HAP-1 (cell line): ENCODE results near the gene ATP7A.
A peak's percentile ranks its signal among the peaks of the same experiment; 100 is the strongest.

Experiments
- DNase-seq, 2 experiments: peaks; one replicate each; pipeline ENCODE4 v3.0.0-alpha.2; 2016 to 2020; ENCODE audit warnings: low spot score in 2 of 2
- H3K27me3 ChIP-seq: fragments of 250-450 bp; sonication (Bioruptor Pico); 2 replicates; pipeline ENCODE4 v1.5.1; 2020; ENCODE audit warnings: low read depth, mild to moderate bottlenecking, moderate library complexity
- H3K36me3 ChIP-seq: fragments of 250-450 bp; sonication (Bioruptor Pico); replicated peaks from 2 replicates; pipeline ENCODE4 v1.5.1; 2020; ENCODE audit warnings: mild to moderate bottlenecking
- H3K4me1 ChIP-seq: fragments of 250-450 bp; sonication (Bioruptor Pico); 2 replicates; pipeline ENCODE4 v1.5.1; 2020; ENCODE audit warnings: mild to moderate bottlenecking
- H3K4me3 ChIP-seq: fragments of 250-450 bp; sonication (Bioruptor Pico); 2 replicates; pipeline ENCODE4 v1.5.1; 2020; ENCODE audit warnings: mild to moderate bottlenecking, moderate library complexity
- H3K9me3 ChIP-seq: fragments of 250-450 bp; sonication (Bioruptor Pico); 2 replicates; pipeline ENCODE4 v1.5.1; 2020; ENCODE audit warnings: mild to moderate bottlenecking, moderate library complexity
- in situ Hi-C: fragments of 300-500 bp; cut with MboI; formaldehyde crosslinking; loops from 3 replicates; pipeline ENCODE4 v1.14.3; 2020; ENCODE audit warnings: low sequenced_read_pairs, inconsistent platforms, mixed read lengths

ATP7A gene

DNA sequence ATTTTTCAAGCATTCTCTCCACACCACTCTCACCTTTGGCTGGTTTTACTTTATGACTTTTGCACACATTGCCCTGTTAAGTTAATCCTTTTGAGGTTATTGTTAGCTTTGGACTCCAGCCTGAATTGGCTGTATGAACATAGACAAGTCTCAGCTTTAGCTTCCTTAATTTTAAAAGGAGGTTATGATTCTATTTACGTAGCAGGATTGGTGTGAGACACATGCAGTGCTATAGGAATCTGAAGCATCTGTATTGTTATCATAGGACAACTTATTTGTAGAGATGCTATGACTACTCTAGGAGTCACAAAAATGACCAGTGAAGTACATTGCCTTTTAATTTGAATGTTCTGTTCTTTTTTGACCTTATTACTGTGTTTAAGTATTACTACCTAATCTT is 43.2 kb downstream of the ATP7A start:
- H3K4me1 ChIP-seq: no peaks in the 10 kb centered on the region; the same call in 1 of the 2 replicates
- DNase-seq: no peak
- H3K9me3 ChIP-seq: no peaks in the 10 kb centered on the region
- H3K4me3 ChIP-seq: no peak overlapping the region
- no peaks in the 10 kb centered on the region for H3K27me3 ChIP-seq
- no peaks in the 10 kb centered on the region for H3K36me3 ChIP-seq
- in situ Hi-C loops: no loop called here

DNA sequence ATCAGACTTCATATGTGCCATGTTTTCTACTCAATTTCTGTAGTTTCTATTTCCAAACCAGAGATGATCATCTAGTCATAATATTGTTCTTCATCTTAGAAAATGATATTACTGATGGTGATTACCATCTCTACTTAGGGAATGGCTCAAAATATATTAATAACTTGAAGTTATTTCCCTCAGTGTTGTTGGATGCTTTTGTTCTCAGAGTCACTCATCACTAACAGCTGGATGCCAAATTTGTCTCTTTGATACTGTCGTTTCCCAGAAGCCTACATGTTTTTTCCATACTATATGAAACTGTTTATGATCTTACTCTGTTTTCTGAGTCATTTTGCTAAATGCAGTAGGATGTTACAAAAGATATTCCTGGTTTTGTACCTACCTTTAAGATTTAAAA is 50.1 kb downstream of the ATP7A start:
- DNase-seq: no peak
- Histone ChIP-seq H3K4me1 (no peaks in the 10 kb centered on the region; the same call in 1 of the 2 replicates), H3K27me3 (no peaks in the 10 kb centered on the region), H3K4me3 (no peak overlapping the region), H3K36me3 (no peaks in the 10 kb centered on the region), H3K9me3 (no peaks in the 10 kb centered on the region)
- in situ Hi-C loops: no loop called here

- no peak overlapping the region for H3K4me3 ChIP-seq
- peaks cover 4% of the 10 kb centered on the region for H3K4me1 ChIP-seq
- in situ Hi-C loops: no loop called here
- DNase-seq: no peak
- H3K9me3 ChIP-seq: no peaks in the 10 kb centered on the region
- H3K36me3 ChIP-seq: no peaks in the 10 kb centered on the region
- H3K27me3 ChIP-seq: no peaks in the 10 kb centered on the region
Measured at GRCh38 chrX:77961063-77961462, 50.6 kb downstream of the ATP7A start.

GRCh38 chrX:77962068-77962902 is 51.8 kb downstream of the ATP7A start:
- no peaks in the 10 kb centered on the region for H3K36me3 ChIP-seq
- no peaks in the 10 kb centered on the region for H3K9me3 ChIP-seq
- no peak for DNase-seq
- no peaks in the 10 kb centered on the region for H3K27me3 ChIP-seq
- in situ Hi-C loops: no loop called here
- H3K4me1 ChIP-seq: peaks cover 7% of the 10 kb centered on the region
- H3K4me3 ChIP-seq: no peak overlapping the region

- Histone ChIP-seq H3K4me3 (no peak overlapping the region), H3K36me3 (no peaks in the 10 kb centered on the region), H3K9me3 (no peaks in the 10 kb centered on the region), H3K27me3 (no peaks in the 10 kb centered on the region), H3K4me1 (peaks cover 11% of the 10 kb centered on the region)
- in situ Hi-C loops: no loop called here
- peak in 1 of 2 experiments; percentile 67 for DNase-seq
Measured at GRCh38 chrX:77966361-77966760, 55.9 kb downstream of the ATP7A start.

DNA sequence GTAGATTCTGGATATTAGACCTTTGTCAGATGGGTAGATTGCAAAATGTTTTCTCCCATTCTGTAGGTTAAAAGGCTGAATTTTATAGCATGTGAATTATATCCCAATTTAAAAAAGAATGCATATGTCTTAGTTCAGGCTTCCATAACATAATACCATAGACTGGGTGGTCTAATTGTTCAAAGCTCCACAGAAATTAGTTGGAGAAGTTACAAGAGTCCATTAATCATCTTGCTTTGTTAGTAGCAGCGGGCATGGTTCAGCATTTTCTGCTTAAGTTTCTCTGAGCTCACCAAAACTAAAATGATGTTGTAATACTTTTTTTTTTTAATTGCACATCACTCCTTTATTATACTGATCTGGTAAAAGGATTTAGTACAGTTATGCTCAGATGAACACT is 57.1 kb downstream of the ATP7A start:
- no peak overlapping the region for H3K4me3 ChIP-seq
- DNase-seq: peak in 1 of 2 experiments; percentile 23
- no peaks in the 10 kb centered on the region for H3K9me3 ChIP-seq
- in situ Hi-C loops: no loop called here
- H3K36me3 ChIP-seq: no peaks in the 10 kb centered on the region
- peaks cover 11% of the 10 kb centered on the region for H3K4me1 ChIP-seq
- no peaks in the 10 kb centered on the region for H3K27me3 ChIP-seq

DNA sequence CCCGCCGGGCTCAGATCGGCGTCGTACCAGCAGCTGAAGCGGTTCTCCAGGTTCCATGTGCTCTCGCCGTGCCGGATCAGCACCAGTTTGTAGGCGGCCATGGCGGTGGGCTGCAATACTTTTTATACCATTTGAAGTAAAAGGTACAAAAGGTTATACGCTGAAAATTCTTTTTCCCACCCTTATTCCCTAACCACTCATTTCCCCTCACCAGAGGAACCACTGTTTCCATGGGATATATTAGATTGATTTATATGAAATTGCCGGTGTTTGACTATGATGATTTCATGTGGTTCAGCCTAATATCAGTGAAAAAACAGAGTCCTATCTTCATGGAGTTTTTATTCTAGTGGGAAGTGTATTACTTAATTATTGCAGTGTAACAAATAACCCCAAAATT is 59.0 kb downstream of the ATP7A start, which contains the start of gene PGAM4:
PGAM4 (minus strand) TSS at position 101 of the 400 bp plus-strand sequence; CDS start at position 101, 0 bp downstream.
- Histone ChIP-seq H3K9me3 (no peaks in the 10 kb centered on the region), H3K36me3 (no peaks in the 10 kb centered on the region), H3K4me3 (no peak within 1 kb of the TSS), H3K4me1 (peaks cover 11% of the 10 kb centered on the region), H3K27me3 (no peaks in the 10 kb centered on the region)
- no peak for DNase-seq
- in situ Hi-C loops: no loop called here

DNA sequence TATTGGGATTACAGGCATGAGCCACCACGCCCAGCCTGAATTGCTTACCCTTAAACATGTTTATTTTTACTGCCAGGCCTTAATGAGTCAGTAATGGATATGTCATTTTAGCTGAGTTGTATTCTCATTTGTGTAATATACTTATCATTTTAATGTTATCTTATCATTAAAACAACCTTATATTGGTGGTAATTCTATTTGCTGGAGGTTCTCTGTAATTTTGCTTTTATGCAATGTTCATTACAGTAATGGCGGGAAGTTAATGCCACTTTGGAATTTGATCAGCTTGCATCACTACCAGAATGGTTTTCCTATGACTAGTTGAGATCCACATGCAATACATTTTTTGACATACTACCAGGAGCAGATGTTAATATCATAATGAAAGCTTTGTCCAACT is 65.3 kb downstream of the ATP7A start:
- in situ Hi-C loops: no loop called here
- Histone ChIP-seq H3K4me1 (no peaks in the 10 kb centered on the region), H3K36me3 (no peaks in the 10 kb centered on the region), H3K9me3 (no peaks in the 10 kb centered on the region), H3K4me3 (no peak overlapping the region), H3K27me3 (no peaks in the 10 kb centered on the region)
- no peak for DNase-seq

- no peaks in the 10 kb centered on the region for H3K9me3 ChIP-seq
- no peaks in the 10 kb centered on the region for H3K27me3 ChIP-seq
- H3K36me3 ChIP-seq: no peaks in the 10 kb centered on the region
- H3K4me1 ChIP-seq: no peaks in the 10 kb centered on the region
- in situ Hi-C loops: no loop called here
- no peak overlapping the region for H3K4me3 ChIP-seq
- DNase-seq: no peak
Measured at GRCh38 chrX:77977095-77977494, 66.6 kb downstream of the ATP7A start.

DNA sequence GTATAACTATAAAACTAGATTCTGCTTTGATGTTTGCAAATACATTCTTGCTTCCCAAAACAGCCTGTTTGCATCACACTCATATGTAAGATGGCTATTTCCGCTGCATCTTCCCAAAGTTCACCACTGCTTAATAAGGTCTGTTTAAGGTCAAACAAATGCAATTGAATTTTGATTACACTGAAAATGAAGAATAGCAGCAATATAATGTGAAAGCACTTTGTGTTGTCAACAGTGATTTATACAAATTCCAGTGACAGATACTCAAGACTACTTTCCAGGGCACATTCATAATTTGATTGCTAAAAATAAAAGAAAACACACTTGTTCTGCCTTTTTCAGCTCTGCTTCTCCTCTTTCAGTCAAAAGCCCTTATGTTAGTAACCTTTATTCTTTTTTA is 67.0 kb downstream of the ATP7A start:
- in situ Hi-C loops: no loop called here
- no peak for DNase-seq

GRCh38 chrX:77979870-77980269 is 69.4 kb downstream of the ATP7A start:
- no peaks in the 10 kb centered on the region for H3K36me3 ChIP-seq
- H3K27me3 ChIP-seq: no peaks in the 10 kb centered on the region
- H3K4me1 ChIP-seq: no peaks in the 10 kb centered on the region
- no peak for DNase-seq
- H3K9me3 ChIP-seq: no peaks in the 10 kb centered on the region
- in situ Hi-C loops: no loop called here
- no peak overlapping the region for H3K4me3 ChIP-seq

More for the DNA sequence above, 67.0 kb downstream of the ATP7A start:
- Histone ChIP-seq H3K36me3 (no peaks in the 10 kb centered on the region), H3K9me3 (no peaks in the 10 kb centered on the region), H3K4me1 (no peaks in the 10 kb centered on the region), H3K27me3 (no peaks in the 10 kb centered on the region), H3K4me3 (no peak overlapping the region)

- H3K27me3 ChIP-seq: no peaks in the 10 kb centered on the region
- no peak overlapping the region for H3K4me3 ChIP-seq
- no peaks in the 10 kb centered on the region for H3K9me3 ChIP-seq
- H3K4me1 ChIP-seq: no peaks in the 10 kb centered on the region
- in situ Hi-C loops: no loop called here
- no peak for DNase-seq
- no peaks in the 10 kb centered on the region for H3K36me3 ChIP-seq
Measured at GRCh38 chrX:78011846-78012245, 101.4 kb downstream of the ATP7A start.

DNA sequence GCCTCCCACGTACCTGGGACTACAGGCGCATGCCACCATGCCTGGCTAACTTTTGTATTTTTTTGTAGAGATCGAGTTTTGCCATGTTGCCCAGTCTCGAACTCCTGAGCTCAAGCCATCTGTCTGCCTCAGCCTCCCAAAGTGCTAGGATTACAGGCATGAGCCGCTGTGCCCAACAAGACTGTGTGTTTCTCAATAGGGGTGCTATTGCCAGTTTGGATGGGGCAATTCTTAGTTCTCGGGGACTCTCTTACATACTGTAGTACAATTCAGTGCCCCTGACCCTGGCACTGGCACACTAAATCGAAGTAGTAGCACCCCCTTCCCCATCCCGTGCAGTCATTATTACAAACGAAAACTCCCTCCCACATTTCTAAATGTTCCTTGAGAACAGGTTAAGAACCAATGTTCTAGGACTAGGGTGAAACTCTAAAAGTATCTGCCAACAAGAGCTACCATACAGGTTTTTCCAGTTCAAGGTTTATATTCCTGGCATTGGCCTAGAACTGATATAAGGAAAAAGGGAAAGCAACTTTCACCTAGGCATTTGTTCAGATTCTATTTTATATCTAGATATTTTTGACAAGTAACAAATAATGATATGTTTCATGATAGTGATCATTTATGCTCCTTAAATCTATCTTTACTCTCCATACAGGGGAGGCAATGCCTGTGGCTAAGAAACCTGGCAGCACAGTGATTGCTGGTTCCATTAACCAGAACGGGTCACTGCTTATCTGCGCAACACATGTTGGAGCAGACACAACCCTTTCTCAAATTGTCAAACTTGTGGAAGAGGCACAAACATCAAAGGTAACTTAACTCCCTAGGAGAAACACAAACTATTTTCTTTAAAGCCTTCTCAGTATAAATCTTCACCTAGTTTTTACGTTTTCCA is 109.3 kb downstream of the ATP7A start:
- in situ Hi-C loops: loop anchor here (10.0 kb wide), 1 partner anchor 105 kb away; the partner anchor contains the start of gene ATP7A
- Histone ChIP-seq H3K9me3 (no peaks in the 10 kb centered on the region), H3K27me3 (no peaks in the 10 kb centered on the region), H3K4me3 (no peak overlapping the region), H3K4me1 (peaks cover 4% of the 10 kb centered on the region), H3K36me3 (no peaks in the 10 kb centered on the region)
- no peak for DNase-seq
